Measurements from ENCODE around the gene DNAAF5.

Gene DNAAF5

GRCh38 chr7:815284-816216 lies 89.1 kb downstream of the DNAAF5 start:
- DNase-seq (ENCODE audit: low spot score): no peak

- DNase-seq (ENCODE audit: low spot score): peak; percentile 99
These were observed 89.8 kb downstream of the DNAAF5 start for GRCh38 chr7:816300-816750.

- peak; percentile 16 for DNase-seq (ENCODE audit: low spot score)
These were observed 90.5 kb downstream of the DNAAF5 start for GRCh38 chr7:816751-817671.

GRCh38 chr7:818031-818699 lies 91.7 kb downstream of the DNAAF5 start:
- DNase-seq (ENCODE audit: low spot score): no peak

- DNase-seq (ENCODE audit: low spot score): no peak
These were observed 93.8 kb downstream of the DNAAF5 start for GRCh38 chr7:820341-820740.

- no peak for DNase-seq (ENCODE audit: low spot score)
These were observed 95.2 kb downstream of the DNAAF5 start for GRCh38 chr7:821688-822087.

GRCh38 chr7:822692-823276 lies 96.3 kb downstream of the DNAAF5 start:
- DNase-seq (ENCODE audit: low spot score): no peak

- DNase-seq (ENCODE audit: low spot score): no peak
These were observed 97.2 kb downstream of the DNAAF5 start for GRCh38 chr7:823649-824048.

GRCh38 chr7:824081-824480 lies 97.6 kb downstream of the DNAAF5 start:
- DNase-seq (ENCODE audit: low spot score): no peak

- DNase-seq (ENCODE audit: low spot score): no peak
These were observed 98.2 kb downstream of the DNAAF5 start for GRCh38 chr7:824664-825063.

- DNase-seq (ENCODE audit: low spot score): no peak
These were observed 98.9 kb downstream of the DNAAF5 start for GRCh38 chr7:825386-825785.

- no peak for DNase-seq (ENCODE audit: low spot score)
These were observed 99.9 kb downstream of the DNAAF5 start for GRCh38 chr7:826230-826917.

- no peak for DNase-seq (ENCODE audit: low spot score)
These were observed 102.5 kb downstream of the DNAAF5 start for GRCh38 chr7:828793-829561.

GRCh38 chr7:830069-830468 lies 103.6 kb downstream of the DNAAF5 start:
- DNase-seq (ENCODE audit: low spot score): no peak

GRCh38 chr7:831596-832166 lies 105.2 kb downstream of the DNAAF5 start:
- peak; percentile 93 for DNase-seq (ENCODE audit: low spot score)

- DNase-seq (ENCODE audit: low spot score): peak; percentile 69
These were observed 105.9 kb downstream of the DNAAF5 start, which contains the start of gene SUN1 for GRCh38 chr7:832167-832967. TSS of gene SUN1 (plus strand) at chr7:832476. CDS start at chr7:832525, 49 bp downstream.

- DNase-seq (ENCODE audit: low spot score): no peak
These were observed 106.5 kb downstream of the DNAAF5 start for GRCh38 chr7:832968-833424.

GRCh38 chr7:833601-834258 lies 107.2 kb downstream of the DNAAF5 start:
- DNase-seq (ENCODE audit: low spot score): no peak

Data from COLO829 (cell line).